ENCODE data around the gene ZBTB21.

Gene ZBTB21

GRCh38 chr21:41983229-41983628, 26.9 kb downstream of the ZBTB21 start:
- peaks cover 28% of the 10 kb centered on the region for H3K9me3 Mint-ChIP-seq
- TF ChIP-seq CTCF (IDR thresholded peaks at IDR 0.05) = no peak
- peaks cover 14% of the 10 kb centered on the region for H3K27me3 Mint-ChIP-seq (ENCODE audit: low read depth, poor library complexity)
- no peaks in the 10 kb centered on the region for H3K36me3 Mint-ChIP-seq (ENCODE audit: low read depth)
- H3K4me1 Mint-ChIP-seq = no peaks in the 10 kb centered on the region
- no peak overlapping the region for H3K27ac Mint-ChIP-seq
- no peak overlapping the region for H3K4me3 Mint-ChIP-seq
- DNase-seq = no peak

GRCh38 chr21:41980561-41980960, 29.6 kb downstream of the ZBTB21 start:
- peaks cover 28% of the 10 kb centered on the region for H3K9me3 Mint-ChIP-seq
- TF ChIP-seq CTCF (IDR thresholded peaks at IDR 0.05) = no peak
- no peak for DNase-seq
- H3K4me3 Mint-ChIP-seq = no peak overlapping the region
- peaks cover 14% of the 10 kb centered on the region for H3K27me3 Mint-ChIP-seq (ENCODE audit: low read depth, poor library complexity)
- no peaks in the 10 kb centered on the region for H3K36me3 Mint-ChIP-seq (ENCODE audit: low read depth)
- no peak overlapping the region for H3K27ac Mint-ChIP-seq
- H3K4me1 Mint-ChIP-seq = no peaks in the 10 kb centered on the region

- Mint-ChIP-seq H3K4me3 (no peak overlapping the region), H3K36me3 (ENCODE audit: low read depth) (no peaks in the 10 kb centered on the region), H3K27me3 (ENCODE audit: low read depth, poor library complexity) (peaks cover 14% of the 10 kb centered on the region), H3K9me3 (peaks cover 28% of the 10 kb centered on the region), H3K4me1 (no peaks in the 10 kb centered on the region), H3K27ac (no peak overlapping the region)
- DNase-seq = no peak
- no peak for TF ChIP-seq CTCF (IDR thresholded peaks at IDR 0.05)
These were observed 30.3 kb downstream of the ZBTB21 start for GRCh38 chr21:41979751-41980369.

- Mint-ChIP-seq H3K9me3 (peaks cover 28% of the 10 kb centered on the region), H3K36me3 (ENCODE audit: low read depth) (no peaks in the 10 kb centered on the region), H3K27me3 (ENCODE audit: low read depth, poor library complexity) (peaks cover 12% of the 10 kb centered on the region), H3K27ac (no peak overlapping the region), H3K4me3 (no peak overlapping the region), H3K4me1 (peaks cover 2% of the 10 kb centered on the region)
- TF ChIP-seq CTCF (IDR thresholded peaks at IDR 0.05) = no peak
- DNase-seq = no peak
These were observed 30.8 kb downstream of the ZBTB21 start for GRCh38 chr21:41979335-41979734.

- TF ChIP-seq CTCF (IDR thresholded peaks at IDR 0.05) = no peak
- Mint-ChIP-seq H3K9me3 (peaks cover 21% of the 10 kb centered on the region), H3K4me3 (no peak overlapping the region), H3K4me1 (peaks cover 15% of the 10 kb centered on the region), H3K27me3 (ENCODE audit: low read depth, poor library complexity) (peaks cover 13% of the 10 kb centered on the region), H3K27ac (no peak overlapping the region), H3K36me3 (ENCODE audit: low read depth) (peaks cover 5% of the 10 kb centered on the region)
- DNase-seq = no peak
These were observed 32.9 kb downstream of the ZBTB21 start for GRCh38 chr21:41977034-41977950.

Data from nephron progenitor cell (in vitro differentiated cells).